Smooth muscle cell of the umbilical artery (primary cell): ENCODE results near the gene UIMC1. TPM values are rescaled to one million over a fixed set of nuclear protein-coding genes. Genes with fewer than 3 reads are reported as not detected.

ENCODE experiments used
- total RNA-seq: library from RNA; depleted of rRNA; stranded (reverse); fragments of >200 nt; gene quantifications from 2 replicates; pipeline ENCODE4 v1.2.3, GENCODE V29; 2014

Gene UIMC1
- total RNA-seq: 30.9 and 36.2 TPM in 2 replicates

DNA sequence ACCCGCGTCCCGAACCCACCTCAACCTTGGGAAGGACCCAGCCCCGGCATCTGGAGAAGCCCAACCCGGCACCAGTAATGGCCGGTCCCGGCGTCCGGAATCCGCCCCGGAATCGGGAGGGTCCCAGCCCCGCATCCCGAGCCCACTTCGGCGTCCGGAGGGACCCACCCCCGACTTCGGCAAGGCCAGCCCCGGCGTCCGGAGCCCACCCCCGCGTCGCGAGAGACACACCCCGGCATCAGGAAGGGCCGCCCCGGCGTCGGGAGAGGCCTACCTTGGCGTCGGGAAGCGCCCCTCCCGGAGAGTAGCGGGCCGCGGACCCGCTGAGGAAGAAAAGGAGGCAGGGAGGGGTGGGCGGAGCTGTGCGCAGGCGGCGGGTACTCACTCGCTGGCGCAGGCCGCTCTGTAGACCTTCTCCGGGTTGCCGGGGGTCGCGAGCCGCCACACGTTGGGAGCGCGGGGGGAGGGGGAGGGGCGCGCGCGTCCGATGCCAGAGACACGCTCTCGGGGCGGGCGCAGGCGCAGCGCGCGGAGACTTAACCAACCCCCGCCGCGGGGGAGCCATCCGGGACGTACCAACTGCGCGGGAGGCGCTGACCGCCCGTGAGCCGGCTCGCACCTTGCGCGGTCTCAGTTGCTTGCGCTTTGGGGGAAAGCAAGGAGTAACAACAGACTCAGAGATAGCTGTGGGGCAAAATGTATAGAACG is at the start of gene UIMC1:
UIMC1 (minus strand) TSS at position 515 of the 708 bp plus-strand sequence. CDS start 24,164 bp downstream, outside the sequence.

DNA sequence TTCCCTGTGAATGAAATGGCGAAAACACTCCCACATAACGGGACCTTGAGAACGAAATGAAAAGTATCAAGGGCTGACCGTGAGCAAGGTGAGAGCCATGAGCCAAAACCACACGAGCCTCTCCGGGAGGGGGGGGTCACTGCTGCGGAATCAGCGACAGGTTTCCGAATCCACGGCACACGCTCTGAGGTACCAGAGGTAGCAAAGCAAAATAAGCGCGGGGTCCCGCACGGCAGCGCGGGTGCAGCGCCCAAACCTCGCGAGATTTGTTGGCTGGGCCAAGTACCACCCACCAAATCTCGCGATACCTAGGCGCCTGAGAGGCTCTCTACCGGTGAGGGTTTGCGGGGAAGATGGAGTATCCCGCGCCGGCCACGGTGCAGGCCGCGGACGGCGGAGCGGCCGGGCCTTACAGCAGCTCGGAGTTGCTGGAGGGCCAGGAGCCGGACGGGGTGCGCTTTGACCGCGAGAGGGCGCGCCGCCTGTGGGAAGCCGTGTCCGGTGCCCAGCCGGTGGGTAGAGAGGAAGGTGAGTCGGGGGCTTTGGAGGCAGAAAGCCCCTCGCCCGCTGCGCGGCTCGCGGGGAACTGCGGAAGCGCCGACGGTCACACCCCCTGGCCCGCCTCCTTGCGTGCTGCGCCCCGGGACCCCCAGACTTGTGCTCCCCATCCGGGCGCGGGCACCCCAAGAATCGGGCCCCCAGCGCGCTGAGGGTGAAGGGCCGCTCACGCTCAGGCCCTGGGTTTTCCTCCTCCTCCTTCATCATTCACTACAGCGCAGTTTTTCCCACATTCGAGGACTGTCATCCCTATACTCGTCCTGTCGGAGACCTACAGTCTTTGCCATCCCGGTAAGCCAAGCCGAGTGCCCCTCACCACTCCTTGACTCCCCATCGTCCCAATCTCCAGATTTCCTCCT is 16.1 kb upstream of the UIMC1 start, which contains the start of gene ZNF346:
ZNF346 (plus strand) TSS at position 311 of the 917 bp plus-strand sequence; CDS start at position 354, 43 bp downstream.

DNA sequence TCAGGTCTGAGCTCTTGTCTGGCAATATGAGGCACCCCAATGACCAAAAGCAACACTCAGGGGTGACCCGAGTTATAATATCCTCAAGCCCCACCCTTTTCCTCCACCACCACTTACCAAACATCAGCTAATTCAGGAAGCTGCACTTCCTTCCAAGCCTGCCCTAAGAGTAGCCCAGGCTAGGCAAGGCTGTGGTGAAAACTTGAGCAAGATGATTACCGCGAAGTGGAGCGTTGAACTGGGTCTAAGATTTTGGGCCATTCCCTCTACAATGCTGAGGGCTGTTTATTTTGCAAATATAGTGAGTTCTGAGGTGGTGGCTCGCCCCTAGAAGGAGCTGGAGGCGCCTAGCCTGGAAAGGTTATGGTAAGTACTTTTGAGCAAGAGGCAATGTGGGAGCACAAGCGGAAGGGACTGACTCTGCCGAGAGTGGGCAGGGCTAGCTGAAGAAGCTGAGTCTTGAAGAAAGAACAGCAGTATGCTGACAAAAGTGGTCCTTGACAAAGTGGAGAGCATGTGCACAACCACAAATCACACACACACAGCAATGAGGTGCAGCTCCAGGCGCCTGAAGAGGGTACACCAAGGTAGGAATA is 107.2 kb downstream of the UIMC1 start, which contains the start of gene HK3:
HK3 (minus strand) TSS at position 51 of the 596 bp plus-strand sequence. CDS start 3,187 bp downstream, outside the sequence.

Other genes with a start within 250 kb of the UIMC1 start
- gene UNC5A, start 196.2 kb downstream of the UIMC1 start, total RNA-seq: not detected in 2 replicates
- gene HK3, start 107.4 kb downstream of the UIMC1 start, total RNA-seq: not detected in 2 replicates
- 12.8 and 15.8 TPM in 2 replicates for gene ZNF346, start 15.9 kb upstream of the UIMC1 start, total RNA-seq
- gene FGFR4, start 80.1 kb upstream of the UIMC1 start, total RNA-seq: 0.59 and 2.6 TPM in 2 replicates
- gene NSD1, start 127.0 kb upstream of the UIMC1 start, total RNA-seq: 41.3 and 55.4 TPM in 2 replicates